Calu3 (cell line): ENCODE data around the gene FAM107A. TPM values are rescaled to one million over a fixed set of nuclear protein-coding genes. Genes with fewer than 3 reads are reported as not detected.
A peak's percentile ranks its signal among the peaks of the same experiment; 100 is the strongest.
"Not testable (repeated sequence)": the region's sequence is repeated elsewhere in the genome, so short reads cannot be mapped to it uniquely, and the experiment has no call there.

Source experiments
- BruUV-seq: library from RNA; stranded (reverse); fragments of 400-500 nt; replicated peaks from 2 replicates; lab custom pipeline; 2021; lab: Mats Ljungman, UMichigan
- CTCF ChIA-PET: fragments of 300-600 bp; sonication (Branson Sonifier 250); formaldehyde crosslinking; loops from one replicate; lab custom pipeline; 2022; ENCODE audit warnings: antibody characterized with exemption; lab: Charles Lee
- DNase-seq: peaks from one replicate; pipeline ENCODE4 v3.0.0; 2022
- H3K27ac Mint-ChIP-seq: one replicate; pipeline ENCODE4 v1.8.0; 2022; ENCODE audit warnings: mixed read lengths; ENCODE audit not compliant: unreplicated experiment
- H3K27me3 Mint-ChIP-seq: one replicate; pipeline ENCODE4 v1.8.0; 2022; ENCODE audit warnings: mixed read lengths; ENCODE audit not compliant: unreplicated experiment
- H3K36me3 Mint-ChIP-seq: one replicate; pipeline ENCODE4 v1.8.0; 2022; ENCODE audit warnings: mild to moderate bottlenecking, moderate library complexity, mixed read lengths; ENCODE audit not compliant: insufficient read depth, unreplicated experiment
- H3K4me1 Mint-ChIP-seq: one replicate; pipeline ENCODE4 v1.8.0; 2022; ENCODE audit warnings: mild to moderate bottlenecking, low read depth, mixed read lengths; ENCODE audit not compliant: unreplicated experiment
- H3K4me3 Mint-ChIP-seq: one replicate; pipeline ENCODE4 v1.8.0; 2022; ENCODE audit warnings: mild to moderate bottlenecking, low read depth, moderate library complexity, mixed read lengths; ENCODE audit not compliant: unreplicated experiment
- H3K9me3 Mint-ChIP-seq: one replicate; pipeline ENCODE4 v1.8.0; 2022; ENCODE audit warnings: low read depth, mixed read lengths; ENCODE audit not compliant: unreplicated experiment
- CTCF ChIP-seq: fragments of 200-600 bp; IDR thresholded peaks from one replicate; pipeline ENCODE4 v1.8.0; 2022; ENCODE audit warnings: antibody characterized with exemption; ENCODE audit not compliant: unreplicated experiment
- intact Hi-C: fragments of 100-400 bp; cut with micrococcal nuclease; formaldehyde crosslinking; loops from one replicate; pipeline ENCODE4 v1.10.0; 2022; ENCODE audit not compliant: unreplicated experiment
- total RNA-seq: library from RNA; stranded (reverse); gene quantifications from 2 replicates; pipeline ENCODE4 v1.2.3, GENCODE V29; 2022

The FAM107A gene
- total RNA-seq, 1 experiment from 2014 or later, result not detected

GRCh38 chr3:58531555-58531954, 45.6 kb downstream of the FAM107A start:
- Mint-ChIP-seq H3K9me3 (peaks cover 3% of the 10 kb centered on the region), H3K27ac (no peak overlapping the region), H3K4me3 (no peak overlapping the region), H3K27me3 (no peaks in the 10 kb centered on the region), H3K4me1 (peaks cover 37% of the 10 kb centered on the region), H3K36me3 (peaks cover 12% of the 10 kb centered on the region)
- TF ChIP-seq CTCF, result no peak
- intact Hi-C loops, result no loop called here
- CTCF ChIA-PET, result interaction anchor here (0.6 kb wide), 1 partner anchor 217 kb away, joined by 4 read pairs; no protein-coding TSS in a partner anchor
- no TSS peak for BruUV-seq
- DNase-seq, result no peak

- BruUV-seq, result no TSS peak
- Mint-ChIP-seq H3K27me3 (no peaks in the 10 kb centered on the region), H3K4me1 (peaks cover 37% of the 10 kb centered on the region), H3K9me3 (peaks cover 3% of the 10 kb centered on the region), H3K27ac (no peak overlapping the region), H3K36me3 (peaks cover 12% of the 10 kb centered on the region), H3K4me3 (no peak overlapping the region)
- intact Hi-C loops, result no loop called here
- DNase-seq, result no peak
- CTCF ChIA-PET, result no interaction called here
- no peak for TF ChIP-seq CTCF
Observed at GRCh38 chr3:58530354-58530865, 46.8 kb downstream of the FAM107A start.

- Mint-ChIP-seq H3K4me1 (peaks cover 41% of the 10 kb centered on the region), H3K36me3 (peaks cover 12% of the 10 kb centered on the region), H3K4me3 (no peak overlapping the region), H3K27me3 (no peaks in the 10 kb centered on the region), H3K27ac (no peak overlapping the region), H3K9me3 (peaks cover 3% of the 10 kb centered on the region)
- intact Hi-C loops, result no loop called here
- CTCF ChIA-PET, result interaction anchor here (0.5 to 1.2 kb wide), 3 partner anchors 17 to 353 kb away, joined by 3 to 5 read pairs (median 4); partner anchors contain the start of gene KCTD6
- TF ChIP-seq CTCF, result no peak
- peak; percentile 15 for DNase-seq
- no TSS peak for BruUV-seq
Observed at GRCh38 chr3:58529516-58530353, 47.5 kb downstream of the FAM107A start.

- intact Hi-C loops, result no loop called here
- no peaks in the 10 kb centered on the region for H3K27me3 Mint-ChIP-seq
- no TSS peak for BruUV-seq
- H3K4me1 Mint-ChIP-seq, result peaks cover 41% of the 10 kb centered on the region
- peaks cover 3% of the 10 kb centered on the region for H3K9me3 Mint-ChIP-seq
- peak; percentile 47 for DNase-seq
- no peak overlapping the region for H3K4me3 Mint-ChIP-seq
- peaks cover 12% of the 10 kb centered on the region for H3K36me3 Mint-ChIP-seq
- no peak overlapping the region for H3K27ac Mint-ChIP-seq
- CTCF ChIA-PET, result interaction anchor here (0.8 to 1.2 kb wide), 3 partner anchors 37 to 210 kb away, joined by 3 to 5 read pairs (median 4); partner anchors contain the start of gene KCTD6
- TF ChIP-seq CTCF, result no peak
Observed at GRCh38 chr3:58528629-58529028, 48.6 kb downstream of the FAM107A start.

- DNase-seq, H3K27me3 Mint-ChIP-seq, H3K36me3 Mint-ChIP-seq, H3K27ac Mint-ChIP-seq, H3K4me3 Mint-ChIP-seq, intact Hi-C loops, BruUV-seq, H3K9me3 Mint-ChIP-seq: not testable (repeated sequence)
- CTCF ChIA-PET, result interaction anchor here (0.7 kb wide), 2 partner anchors 447 to 572 kb away, joined by 4 to 7 read pairs; no protein-coding TSS in a partner anchor
- peaks cover 32% of the 10 kb centered on the region for H3K4me1 Mint-ChIP-seq
Observed at GRCh38 chr3:58527440-58527839, 49.8 kb downstream of the FAM107A start.
